ENCODE data around the gene WRNIP1.
"Not testable (repeated sequence)": the region's sequence is repeated elsewhere in the genome, so short reads cannot be mapped to it uniquely, and the experiment has no call there.

WRNIP1 gene

DNA sequence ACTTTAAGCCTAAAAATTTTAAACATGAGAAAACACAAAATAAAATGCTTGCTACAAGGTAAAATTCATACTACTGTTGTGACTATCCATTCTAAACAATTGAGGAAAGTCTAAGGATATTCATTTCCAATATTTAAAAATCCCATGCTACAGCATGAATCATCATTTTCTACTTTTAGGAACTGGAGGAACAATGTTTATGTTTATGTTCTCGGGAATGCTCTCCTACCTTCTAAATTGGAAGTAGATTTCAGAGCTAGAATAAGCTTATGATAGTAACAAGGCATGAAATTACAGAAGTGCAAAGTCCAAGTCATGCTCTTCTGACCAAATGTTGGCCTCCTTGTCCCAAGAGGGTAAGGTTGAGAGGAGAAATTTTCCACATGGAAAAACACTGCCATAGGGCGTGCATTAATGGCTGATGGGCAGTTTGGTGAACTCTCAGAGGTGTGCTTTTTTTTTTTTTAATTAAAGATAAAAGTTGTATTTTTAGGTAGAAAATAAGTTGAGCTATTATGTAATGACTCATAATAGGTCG is 8.4 kb upstream of the WRNIP1 start:
- H3K9me3 ChIP-seq (ENCODE audit: severe bottlenecking): no peaks in the 10 kb centered on the region
- no peak overlapping the region for H3K4me3 ChIP-seq (ENCODE audit: low read depth, low read length)
- H3K36me3 ChIP-seq: no peaks in the 10 kb centered on the region
- DNase-seq: no peak
- no peaks in the 10 kb centered on the region for H3K27me3 ChIP-seq (ENCODE audit: insufficient read depth, low read depth, severe bottlenecking)
- H3K27ac ChIP-seq: no peak overlapping the region
- TF ChIP-seq, protein P1, sequence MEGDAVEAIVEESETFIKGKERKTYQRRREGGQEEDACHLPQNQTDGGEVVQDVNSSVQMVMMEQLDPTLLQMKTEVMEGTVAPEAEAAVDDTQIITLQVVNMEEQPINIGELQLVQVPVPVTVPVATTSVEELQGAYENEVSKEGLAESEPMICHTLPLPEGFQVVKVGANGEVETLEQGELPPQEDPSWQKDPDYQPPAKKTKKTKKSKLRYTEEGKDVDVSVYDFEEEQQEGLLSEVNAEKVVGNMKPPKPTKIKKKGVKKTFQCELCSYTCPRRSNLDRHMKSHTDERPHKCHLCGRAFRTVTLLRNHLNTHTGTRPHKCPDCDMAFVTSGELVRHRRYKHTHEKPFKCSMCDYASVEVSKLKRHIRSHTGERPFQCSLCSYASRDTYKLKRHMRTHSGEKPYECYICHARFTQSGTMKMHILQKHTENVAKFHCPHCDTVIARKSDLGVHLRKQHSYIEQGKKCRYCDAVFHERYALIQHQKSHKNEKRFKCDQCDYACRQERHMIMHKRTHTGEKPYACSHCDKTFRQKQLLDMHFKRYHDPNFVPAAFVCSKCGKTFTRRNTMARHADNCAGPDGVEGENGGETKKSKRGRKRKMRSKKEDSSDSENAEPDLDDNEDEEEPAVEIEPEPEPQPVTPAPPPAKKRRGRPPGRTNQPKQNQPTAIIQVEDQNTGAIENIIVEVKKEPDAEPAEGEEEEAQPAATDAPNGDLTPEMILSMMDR (IDR thresholded peaks at IDR 0.05; ENCODE audit: low read depth, low read length): no peak

DNA sequence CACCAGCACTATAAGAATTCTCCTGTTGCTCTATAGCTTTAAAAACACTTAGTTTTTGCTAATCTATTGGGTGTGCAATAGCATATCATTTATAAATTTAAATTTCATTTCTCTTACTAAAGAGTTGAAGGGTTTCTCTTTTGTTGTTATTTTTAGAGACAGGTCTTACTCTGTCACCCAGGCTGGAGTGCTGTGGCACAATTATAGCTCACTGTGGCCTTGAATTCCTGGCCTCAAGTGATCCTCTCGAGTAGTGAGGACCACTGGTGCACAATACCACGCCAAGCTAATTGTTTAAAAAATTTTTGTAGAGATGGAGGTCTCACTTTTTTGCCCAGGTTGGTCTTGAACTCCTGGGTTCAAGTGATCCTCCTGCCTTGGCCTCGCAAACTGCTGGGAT is 6.2 kb upstream of the WRNIP1 start:
- Histone ChIP-seq H3K27me3 (ENCODE audit: insufficient read depth, low read depth, severe bottlenecking) (no peaks in the 10 kb centered on the region), H3K9me3 (ENCODE audit: severe bottlenecking) (no peaks in the 10 kb centered on the region), H3K36me3 (no peaks in the 10 kb centered on the region), H3K27ac (no peak overlapping the region), H3K4me3 (ENCODE audit: low read depth, low read length) (no peak overlapping the region)
- DNase-seq: no peak
- TF ChIP-seq, protein P1 (IDR thresholded peaks at IDR 0.05; ENCODE audit: low read depth, low read length): no peak

DNA sequence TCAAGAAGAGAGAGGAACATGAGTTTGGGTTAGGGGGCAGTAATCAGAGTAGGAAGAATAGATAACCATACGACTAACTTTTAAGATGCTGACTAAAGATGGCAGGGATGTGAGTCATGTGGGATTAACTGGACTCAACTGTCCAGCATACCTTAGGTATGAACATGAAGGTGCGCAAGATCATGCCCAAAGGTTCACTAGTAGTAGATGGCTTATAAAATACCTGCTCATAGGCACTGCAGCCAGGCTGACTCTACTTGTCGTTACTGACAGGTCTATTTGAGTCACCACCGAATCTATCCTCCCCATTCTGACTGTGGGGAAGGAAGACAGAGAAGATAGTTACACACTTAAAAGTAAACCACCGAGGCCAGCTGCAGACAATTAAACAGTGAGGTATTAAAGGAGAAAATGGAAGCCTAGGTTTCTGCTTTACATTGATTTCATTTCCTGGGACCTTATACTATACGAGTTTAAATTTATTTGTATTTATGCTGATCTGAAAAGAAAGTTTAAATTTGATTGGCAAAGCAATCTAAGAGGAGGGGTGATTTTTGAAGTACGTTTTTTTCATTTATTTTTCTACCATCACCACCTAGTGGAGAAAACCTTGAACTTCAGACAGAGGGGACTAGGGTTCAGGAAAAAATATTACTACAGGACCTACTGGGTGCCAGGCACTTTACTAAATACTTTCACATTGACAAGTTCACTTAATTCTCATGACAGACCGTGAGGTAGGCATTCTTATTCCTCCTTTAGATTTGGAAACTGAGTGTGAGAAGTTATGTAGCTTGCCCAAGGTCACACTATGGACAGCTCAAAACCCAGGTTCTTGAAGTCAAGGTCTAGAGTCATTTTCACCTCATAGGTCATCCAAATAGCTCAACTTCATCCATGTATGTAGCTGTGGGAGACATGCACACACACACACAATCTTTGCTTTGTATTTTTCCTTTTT is 4.0 kb upstream of the WRNIP1 start:
- H3K27me3 ChIP-seq (ENCODE audit: insufficient read depth, low read depth, severe bottlenecking): no peaks in the 10 kb centered on the region
- DNase-seq: no peak
- H3K27ac ChIP-seq: no peak overlapping the region
- no peaks in the 10 kb centered on the region; the same call in 1 of the 2 replicates for H3K36me3 ChIP-seq
- H3K4me3 ChIP-seq (ENCODE audit: low read depth, low read length): no peak overlapping the region
- no peaks in the 10 kb centered on the region for H3K9me3 ChIP-seq (ENCODE audit: severe bottlenecking)
- TF ChIP-seq, protein P1 (IDR thresholded peaks at IDR 0.05; ENCODE audit: low read depth, low read length): peak; percentile 39; the same call in 1 of the 2 replicates

DNA sequence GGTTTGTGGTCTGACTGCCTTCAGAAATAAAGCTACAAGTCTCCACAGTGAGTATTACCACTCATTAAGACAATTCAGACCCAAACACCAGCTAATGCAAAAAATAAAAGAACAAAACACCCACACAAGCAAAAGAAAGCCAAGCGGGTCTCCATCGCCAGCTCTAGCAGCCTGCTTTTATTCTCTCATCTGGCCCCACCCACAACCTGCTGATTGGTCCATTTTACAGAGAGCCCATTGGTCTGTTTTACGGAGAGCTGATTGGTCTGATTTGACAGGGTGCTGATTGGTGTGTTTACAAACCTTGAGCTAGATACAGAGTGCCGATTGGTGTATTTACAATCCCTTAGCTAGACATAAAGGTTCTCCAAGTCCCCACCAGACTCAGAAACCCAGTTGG is 2.3 kb upstream of the WRNIP1 start:
- H3K27me3 ChIP-seq (ENCODE audit: insufficient read depth, low read depth, severe bottlenecking); H3K4me3 ChIP-seq (ENCODE audit: low read depth, low read length); H3K9me3 ChIP-seq (ENCODE audit: severe bottlenecking); H3K36me3 ChIP-seq; H3K27ac ChIP-seq; DNase-seq: not testable (repeated sequence)

DNA sequence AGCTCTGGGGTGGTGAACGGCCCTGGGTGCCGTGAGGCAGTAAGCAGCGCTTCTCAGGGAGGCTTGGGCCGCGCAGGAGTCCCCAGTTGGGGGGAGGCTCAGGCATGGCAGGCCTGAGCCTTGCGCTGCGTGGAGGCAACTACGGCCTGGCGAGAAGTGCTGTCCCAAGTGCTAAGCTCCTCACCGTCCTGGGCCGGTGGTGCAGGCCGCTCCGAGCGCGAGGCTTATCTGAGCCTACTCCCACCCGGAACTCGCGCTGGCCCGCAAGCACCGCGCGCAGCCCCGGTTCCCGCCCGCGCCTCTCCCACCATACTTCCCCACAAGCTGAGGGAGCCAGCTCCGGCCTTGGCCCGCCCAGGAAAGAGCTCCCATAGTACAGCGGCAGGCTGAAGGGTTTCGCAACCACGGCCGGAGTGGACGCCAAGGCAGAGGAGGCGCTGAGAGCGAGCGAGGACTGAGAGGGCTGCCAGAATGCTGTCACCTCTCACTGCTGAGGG is 1.8 kb upstream of the WRNIP1 start:
- DNase-seq: no peak
- Histone ChIP-seq H3K4me3 (ENCODE audit: low read depth, low read length) (no peak overlapping the region), H3K36me3 (peaks cover 11% of the 10 kb centered on the region), H3K9me3 (ENCODE audit: severe bottlenecking) (no peaks in the 10 kb centered on the region), H3K27me3 (ENCODE audit: insufficient read depth, low read depth, severe bottlenecking) (no peaks in the 10 kb centered on the region), H3K27ac (no peak overlapping the region)
- TF ChIP-seq, protein P1 (IDR thresholded peaks at IDR 0.05; ENCODE audit: low read depth, low read length): no peak

DNA sequence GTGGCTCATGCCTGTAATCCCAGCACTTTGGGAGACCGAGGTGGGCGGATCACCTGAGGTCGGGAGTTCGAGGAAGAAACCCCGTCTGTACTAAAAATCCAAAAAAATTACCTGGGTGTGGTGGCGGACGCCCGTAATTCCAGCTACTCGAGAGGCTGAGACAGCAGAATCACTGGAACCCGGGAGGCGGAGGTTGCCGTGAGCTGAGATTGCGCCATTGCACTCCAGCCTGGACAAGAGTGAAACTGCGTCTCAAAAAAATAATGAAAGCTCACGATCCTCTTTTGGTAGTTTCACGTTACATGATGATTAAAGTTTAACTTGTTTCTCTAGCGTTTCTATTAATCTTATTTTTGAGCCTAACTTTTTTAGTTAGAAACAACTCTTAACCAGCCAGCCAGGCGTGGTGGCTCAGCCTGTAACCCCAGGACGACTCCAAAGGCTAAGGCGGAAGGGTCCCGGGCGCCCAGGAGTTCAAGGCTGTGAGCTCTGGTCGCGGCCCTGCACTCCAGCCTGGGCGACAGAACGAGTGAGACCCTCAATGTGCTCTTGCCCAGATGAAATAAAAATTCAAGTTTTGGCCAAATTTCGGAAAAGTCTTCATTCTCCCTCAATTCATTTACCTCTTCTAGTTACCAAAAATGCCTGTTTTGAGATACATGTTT is 1.2 kb upstream of the WRNIP1 start:
- Histone ChIP-seq H3K36me3 (peaks cover 17% of the 10 kb centered on the region), H3K27me3 (ENCODE audit: insufficient read depth, low read depth, severe bottlenecking) (no peaks in the 10 kb centered on the region), H3K27ac (peak overlapping the region; percentile 93), H3K9me3 (ENCODE audit: severe bottlenecking) (no peaks in the 10 kb centered on the region), H3K4me3 (ENCODE audit: low read depth, low read length) (peak overlapping the region; percentile 54)
- TF ChIP-seq, protein P1 (IDR thresholded peaks at IDR 0.05; ENCODE audit: low read depth, low read length): no peak
- DNase-seq: no peak

Measured in WERI-Rb-1 (cell line).